DND-41 (cell line): ENCODE measurements around the gene PPEF1.

Experiments used
- ATAC-seq: fragments of 200-7000 bp; cut with Tn5 transposase; 3 replicates; pipeline ENCODE4 v1.9.1; 2021; ENCODE audit warnings: low read depth; ENCODE audit not compliant: insufficient read depth
- DNase-seq: peaks from one replicate; pipeline ENCODE4 v3.0.0-alpha.2; 2020
- H2AFZ ChIP-seq: 2 replicates; pipeline ENCODE4 v1.6.0; 2012; ENCODE audit warnings: low read depth, low read length
- H3K27ac ChIP-seq: 2 replicates; pipeline ENCODE4 v1.5.1; 2012; ENCODE audit warnings: low read length, inconsistent platforms
- H3K27me3 ChIP-seq: fragments of 200-600 bp; sonication (generic); 2 replicates; pipeline ENCODE4 v1.6.0; 2012; ENCODE audit warnings: low read length, mild to moderate bottlenecking, inconsistent platforms; ENCODE audit not compliant: insufficient read depth, poor library complexity
- H3K36me3 ChIP-seq: 2 replicates; pipeline ENCODE4 v1.5.1; 2012; ENCODE audit warnings: low read length, inconsistent platforms; ENCODE audit not compliant: insufficient read depth
- H3K4me1 ChIP-seq: 2 replicates; pipeline ENCODE4 v1.5.1; 2012; ENCODE audit warnings: mild to moderate bottlenecking, low read length; ENCODE audit not compliant: insufficient read depth
- H3K4me2 ChIP-seq: 2 replicates; pipeline ENCODE4 v1.6.0; 2012; ENCODE audit warnings: mild to moderate bottlenecking, moderate library complexity, low read length, inconsistent platforms; ENCODE audit not compliant: insufficient read depth
- H3K4me3 ChIP-seq, 2 experiments: fragments of 200-600 bp in 1 of 2; shearing (Covaris generic) in 1 of 2; 2 replicates each; pipeline ENCODE4 v1.5.1; 2012 to 2016; ENCODE audit warnings: inconsistent platforms in 2 of 2, low read length in 2 of 2, mild to moderate bottlenecking in 2 of 2, low read depth in 1 of 2, moderate library complexity in 1 of 2
- H3K79me2 ChIP-seq: 2 replicates; pipeline ENCODE4 v1.6.0; 2012; ENCODE audit warnings: low read length, inconsistent platforms; ENCODE audit not compliant: insufficient read depth
- H3K9ac ChIP-seq: 2 replicates; pipeline ENCODE4 v1.6.0; 2012; ENCODE audit warnings: low read depth, mild to moderate bottlenecking, inconsistent platforms, low read length, moderate library complexity
- H3K9me3 ChIP-seq: 2 replicates; pipeline ENCODE4 v1.5.1; 2012; ENCODE audit warnings: low read length, moderate library complexity, mild to moderate bottlenecking, inconsistent platforms; ENCODE audit not compliant: insufficient read depth, severe bottlenecking
- H4K20me1 ChIP-seq: 2 replicates; pipeline ENCODE4 v1.6.0; 2012; ENCODE audit warnings: low read length; ENCODE audit not compliant: insufficient read depth
- CTCF ChIP-seq: IDR thresholded peaks from 2 replicates; pipeline ENCODE4 v1.5.1; 2012; ENCODE audit warnings: borderline replicate concordance, low read length, moderate library complexity, mild to moderate bottlenecking; ENCODE audit not compliant: poor library complexity, severe bottlenecking; ENCODE audit errors: extremely low read depth
- EZH2 ChIP-seq: IDR thresholded peaks from 3 replicates; pipeline ENCODE4 v1.6.1; 2012; ENCODE audit warnings: borderline replicate concordance, low read depth, mild to moderate bottlenecking, moderate library complexity, low read length, inconsistent platforms; ENCODE audit not compliant: severe bottlenecking

Gene PPEF1

GRCh38 chrX:18707426-18708049 is at the start of gene PPEF1:
PPEF1 (plus strand) TSS chrX:18707645; CDS start chrX:18707781, 136 bp downstream.
- ATAC-seq = no peak
- no peak for TF ChIP-seq EZH2
- no peak for TF ChIP-seq CTCF
- Histone ChIP-seq H3K27me3 (no peaks in the 10 kb centered on the region), H3K36me3 (no peaks in the 10 kb centered on the region), H3K4me1 (no peaks in the 10 kb centered on the region), H3K27ac (no peak within 1 kb of the TSS), H2AFZ (no peak within 1 kb of the TSS), H3K9ac (no peak within 1 kb of the TSS), H3K79me2 (no peaks in the 10 kb centered on the region), H3K9me3 (no peaks in the 10 kb centered on the region), H4K20me1 (no peaks in the 10 kb centered on the region), H3K4me3 (no peak within 1 kb of the TSS), H3K4me2 (no peak within 1 kb of the TSS)
- DNase-seq = no peak

- no peak for ATAC-seq
- no peaks in the 10 kb centered on the region for H3K36me3 ChIP-seq
- no peak overlapping the region for H3K4me3 ChIP-seq
These were observed 46.2 kb upstream of the PPEF1 start for GRCh38 chrX:18661273-18661672.

GRCh38 chrX:18664947-18665346 is 42.5 kb upstream of the PPEF1 start:
- no peak for ATAC-seq
- Histone ChIP-seq H3K79me2 (no peaks in the 10 kb centered on the region), H3K4me3 (no peak overlapping the region), H3K27ac (no peak overlapping the region), H2AFZ (no peak overlapping the region), H4K20me1 (no peaks in the 10 kb centered on the region), H3K4me2 (no peak overlapping the region), H3K9ac (no peak overlapping the region), H3K27me3 (no peaks in the 10 kb centered on the region), H3K9me3 (no peaks in the 10 kb centered on the region), H3K36me3 (no peaks in the 10 kb centered on the region), H3K4me1 (no peaks in the 10 kb centered on the region)
- no peak for DNase-seq
- TF ChIP-seq CTCF (no peak), EZH2 (no peak)

More at GRCh38 chrX:18661273-18661672, 46.2 kb upstream of the PPEF1 start:
- Histone ChIP-seq H3K9me3 (no peaks in the 10 kb centered on the region), H3K79me2 (no peaks in the 10 kb centered on the region), H3K4me1 (no peaks in the 10 kb centered on the region), H2AFZ (no peak overlapping the region), H3K27me3 (no peaks in the 10 kb centered on the region), H3K4me2 (no peak overlapping the region), H3K27ac (no peak overlapping the region), H3K9ac (no peak overlapping the region), H4K20me1 (no peaks in the 10 kb centered on the region)
- no peak for DNase-seq
- TF ChIP-seq CTCF (no peak), EZH2 (no peak)
